Prostate gland (tissue), 2 donors: ENCODE data around the gene POP5.

Experiments used
- CTCF ChIP-seq, 4 experiments: fragments of 200-600 bp in 2 of 4; fragments of 450-650 bp in 2 of 4; sonication (generic) in 2 of 4; IDR thresholded peaks; 1 replicate in 3 of 4; 2 replicates in 1 of 4; pipeline ENCODE4 v1.5.1; 2016 to 2019; ENCODE audit warnings: antibody characterized with exemption in 4 of 4, mild to moderate bottlenecking in 2 of 4, moderate library complexity in 2 of 4
- POLR2AphosphoS5 ChIP-seq: sonication (generic); formaldehyde crosslinking; IDR thresholded peaks from one replicate; pipeline ENCODE4 v1.6.1; 2017; ENCODE audit warnings: antibody characterized with exemption

DNA sequence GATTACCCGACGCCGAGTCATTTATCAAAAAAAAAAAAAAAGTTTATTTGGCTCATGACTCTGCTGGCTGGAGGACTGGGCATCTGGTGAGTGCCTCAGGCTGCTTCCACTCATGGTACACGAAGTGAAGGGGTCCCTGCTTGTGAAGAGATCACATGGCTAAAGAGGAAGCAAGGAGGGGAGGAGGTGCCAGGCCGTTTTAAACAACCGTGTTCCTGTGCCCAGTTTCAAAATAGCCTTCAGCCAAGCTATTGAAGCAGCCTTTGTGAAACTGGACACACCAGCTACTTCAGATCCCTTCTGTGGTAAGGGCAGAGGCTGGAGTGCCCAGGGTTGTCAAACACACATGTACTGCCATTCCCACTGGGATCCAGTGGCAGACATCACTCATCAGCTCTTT is 7.6 kb downstream of the POP5 start:
- TF ChIP-seq CTCF (IDR thresholded peaks at IDR 0.05) (no peak), POLR2AphosphoS5 (no peak)
